HUES48 (cell line): ENCODE measurements around the gene HPS1.

ENCODE experiments used
- H3K27ac ChIP-seq: one replicate; pipeline ENCODE4 v1.7.0; 2013; ENCODE audit warnings: low read depth, low read length, inconsistent platforms
- H3K27me3 ChIP-seq: 2 replicates; pipeline ENCODE4 v1.6.1; 2013; ENCODE audit warnings: mild to moderate bottlenecking, low read length; ENCODE audit not compliant: control insufficient read depth, insufficient read depth
- H3K36me3 ChIP-seq: 2 replicates; pipeline ENCODE4 v1.6.1; 2013; ENCODE audit warnings: low read length; ENCODE audit not compliant: control insufficient read depth, insufficient read depth
- H3K4me1 ChIP-seq: 2 replicates; pipeline ENCODE4 v1.6.1; 2013; ENCODE audit warnings: mild to moderate bottlenecking, low read length; ENCODE audit not compliant: control insufficient read depth, insufficient read depth
- H3K4me3 ChIP-seq: 2 replicates; pipeline ENCODE4 v1.5.1; 2013; ENCODE audit warnings: mild to moderate bottlenecking, low read depth, low read length
- H3K9ac ChIP-seq: 2 replicates; pipeline ENCODE4 v1.6.1; 2013; ENCODE audit warnings: mild to moderate bottlenecking, low read depth, low read length, moderate library complexity
- H3K9me3 ChIP-seq: 2 replicates; pipeline ENCODE4 v1.6.1; 2013; ENCODE audit warnings: low read length; ENCODE audit not compliant: control insufficient read depth, insufficient read depth

Gene HPS1

GRCh38 chr10:98397089-98397600, 49.6 kb downstream of the HPS1 start:
- Histone ChIP-seq H3K9ac (no peak overlapping the region), H3K27ac (no peak overlapping the region), H3K9me3 (no peaks in the 10 kb centered on the region), H3K27me3 (no peaks in the 10 kb centered on the region), H3K4me1 (no peaks in the 10 kb centered on the region), H3K4me3 (no peak overlapping the region), H3K36me3 (no peaks in the 10 kb centered on the region)

GRCh38 chr10:98396096-98397063, 50.4 kb downstream of the HPS1 start:
- Histone ChIP-seq H3K4me3 (no peak overlapping the region), H3K9ac (no peak overlapping the region), H3K27ac (no peak overlapping the region), H3K4me1 (no peaks in the 10 kb centered on the region), H3K9me3 (no peaks in the 10 kb centered on the region), H3K36me3 (no peaks in the 10 kb centered on the region), H3K27me3 (no peaks in the 10 kb centered on the region)

DNA sequence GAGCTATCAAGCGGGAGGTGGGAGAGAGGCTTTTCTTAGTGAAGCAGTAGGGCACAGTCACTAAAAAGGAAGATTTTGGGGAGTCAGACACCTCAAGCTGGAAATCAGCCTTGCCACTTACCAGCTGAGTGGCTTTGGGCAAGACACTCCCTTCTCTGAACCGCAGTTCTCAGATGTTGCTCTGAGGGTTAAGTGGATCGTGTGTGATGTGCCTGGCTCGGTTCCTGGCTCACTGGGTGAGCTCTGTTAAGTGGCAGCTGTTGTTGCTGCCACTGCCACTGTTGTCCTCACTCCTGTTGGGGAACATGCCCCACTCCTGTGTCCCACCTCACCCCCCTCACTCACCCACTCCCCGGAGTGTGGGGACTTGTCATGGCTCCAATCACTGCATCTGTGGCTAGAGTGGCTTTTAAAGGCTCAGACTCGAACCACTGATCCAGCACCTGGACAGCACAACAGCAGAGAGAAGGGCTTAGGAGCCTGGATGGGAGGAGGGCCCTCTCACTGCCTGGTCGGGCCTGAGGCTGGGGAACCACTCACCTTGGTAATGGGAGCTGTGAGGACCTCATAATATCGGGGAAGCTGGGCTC, 51.8 kb downstream of the HPS1 start:
- Histone ChIP-seq H3K4me3 (no peak overlapping the region), H3K36me3 (no peaks in the 10 kb centered on the region), H3K9me3 (no peaks in the 10 kb centered on the region), H3K9ac (no peak overlapping the region), H3K27ac (no peak overlapping the region), H3K27me3 (no peaks in the 10 kb centered on the region), H3K4me1 (no peaks in the 10 kb centered on the region)

DNA sequence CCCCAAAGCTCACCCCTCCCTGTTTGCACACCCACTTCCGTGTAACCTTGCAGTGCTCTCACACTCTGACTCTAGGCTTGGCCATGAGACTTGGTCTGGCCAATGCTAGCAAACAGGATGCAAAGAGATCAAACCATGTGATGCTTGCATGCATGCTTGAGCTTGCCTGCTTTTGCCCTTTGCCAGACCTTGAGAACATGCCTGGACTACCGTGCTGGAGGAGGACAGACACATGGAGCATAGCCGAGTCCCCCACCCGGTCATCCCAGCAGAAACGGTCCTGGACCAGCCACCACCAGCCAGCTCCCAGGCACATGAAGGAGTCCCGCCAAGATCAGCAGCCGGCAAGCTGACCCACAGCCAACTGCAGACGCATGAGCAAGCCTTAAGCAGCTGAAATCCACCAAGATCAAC, 55.1 kb downstream of the HPS1 start:
- Histone ChIP-seq H3K4me1 (no peaks in the 10 kb centered on the region), H3K36me3 (no peaks in the 10 kb centered on the region), H3K9ac (no peak overlapping the region), H3K27ac (no peak overlapping the region), H3K9me3 (no peaks in the 10 kb centered on the region), H3K4me3 (no peak overlapping the region), H3K27me3 (no peaks in the 10 kb centered on the region)

GRCh38 chr10:98391065-98391464, 55.7 kb downstream of the HPS1 start:
- Histone ChIP-seq H3K9me3 (no peaks in the 10 kb centered on the region), H3K9ac (no peak overlapping the region), H3K36me3 (no peaks in the 10 kb centered on the region), H3K4me3 (no peak overlapping the region), H3K27me3 (no peaks in the 10 kb centered on the region), H3K27ac (no peak overlapping the region), H3K4me1 (no peaks in the 10 kb centered on the region)

DNA sequence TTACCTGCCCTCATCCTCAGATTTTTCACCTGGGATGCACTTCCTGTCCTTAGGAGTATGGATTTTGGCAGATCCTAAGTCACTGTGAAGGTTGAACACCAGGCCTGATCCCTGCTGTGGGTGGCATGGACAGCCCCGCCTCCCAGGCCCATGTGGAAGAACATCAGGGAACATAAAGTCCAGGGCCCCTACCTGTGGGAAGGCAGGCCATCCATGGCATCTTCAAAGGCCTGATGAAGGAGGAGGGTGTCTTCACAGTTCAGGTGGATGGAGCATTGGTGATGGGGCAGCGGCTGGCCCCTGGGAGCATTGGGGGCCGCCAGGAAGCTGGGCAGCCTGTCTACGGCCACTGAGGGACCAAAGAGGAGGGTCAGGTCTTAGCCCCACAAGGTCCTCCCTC, 56.3 kb downstream of the HPS1 start:
- H3K9ac ChIP-seq, result no peak overlapping the region
- H3K4me1 ChIP-seq, result no peaks in the 10 kb centered on the region
- H3K27me3 ChIP-seq, result no peaks in the 10 kb centered on the region
- H3K9me3 ChIP-seq, result no peaks in the 10 kb centered on the region
- H3K4me3 ChIP-seq, result no peak overlapping the region
- no peak overlapping the region for H3K27ac ChIP-seq
- H3K36me3 ChIP-seq, result no peaks in the 10 kb centered on the region

- no peaks in the 10 kb centered on the region for H3K36me3 ChIP-seq
- H3K4me3 ChIP-seq, result no peak overlapping the region
- no peaks in the 10 kb centered on the region for H3K4me1 ChIP-seq
- H3K27me3 ChIP-seq, result no peaks in the 10 kb centered on the region
- H3K9ac ChIP-seq, result no peak overlapping the region
- H3K9me3 ChIP-seq, result no peaks in the 10 kb centered on the region
- no peak overlapping the region for H3K27ac ChIP-seq
Observed at GRCh38 chr10:98389398-98389797, 57.3 kb downstream of the HPS1 start.

DNA sequence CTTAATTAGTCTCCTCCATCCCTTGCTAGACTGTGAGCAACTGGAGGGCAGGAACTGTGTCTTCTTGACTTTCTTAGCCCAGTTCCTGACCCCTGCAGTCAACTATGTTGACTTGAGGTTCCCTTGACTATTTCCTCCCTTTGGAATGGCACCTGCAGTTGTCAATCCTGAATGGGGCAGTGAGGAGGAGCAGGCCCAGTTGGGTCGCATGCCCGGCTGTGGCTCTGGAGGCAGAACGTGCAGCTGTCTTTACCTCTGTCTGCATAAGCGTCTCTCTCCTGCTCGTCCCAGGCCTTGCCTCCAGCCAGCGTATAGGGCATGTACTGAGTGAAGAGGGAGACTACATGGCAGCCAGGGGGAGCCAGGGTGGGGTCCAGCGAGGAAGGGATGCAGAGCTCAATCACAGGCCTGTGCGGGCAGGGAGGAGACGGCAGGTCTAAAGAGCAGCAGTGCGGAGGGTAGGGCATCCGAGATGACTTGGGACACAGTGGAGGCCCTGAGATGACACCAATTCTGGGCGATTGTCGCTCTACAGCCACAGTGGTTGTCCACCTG, 58.6 kb downstream of the HPS1 start:
- Histone ChIP-seq H3K9me3 (no peaks in the 10 kb centered on the region), H3K4me1 (no peaks in the 10 kb centered on the region), H3K27me3 (no peaks in the 10 kb centered on the region), H3K27ac (no peak overlapping the region), H3K9ac (no peak overlapping the region), H3K4me3 (no peak overlapping the region), H3K36me3 (no peaks in the 10 kb centered on the region)

- H3K36me3 ChIP-seq, result no peaks in the 10 kb centered on the region
- H3K4me3 ChIP-seq, result no peak overlapping the region
- H3K4me1 ChIP-seq, result peaks cover 7% of the 10 kb centered on the region
- H3K9ac ChIP-seq, result no peak overlapping the region
- no peaks in the 10 kb centered on the region for H3K27me3 ChIP-seq
- no peak overlapping the region for H3K27ac ChIP-seq
- no peaks in the 10 kb centered on the region for H3K9me3 ChIP-seq
Observed at GRCh38 chr10:98384531-98385133, 62.1 kb downstream of the HPS1 start.

- no peak overlapping the region for H3K27ac ChIP-seq
- no peaks in the 10 kb centered on the region for H3K27me3 ChIP-seq
- no peaks in the 10 kb centered on the region for H3K36me3 ChIP-seq
- H3K4me3 ChIP-seq, result no peak overlapping the region
- peaks cover 7% of the 10 kb centered on the region for H3K4me1 ChIP-seq
- no peak overlapping the region for H3K9ac ChIP-seq
- no peaks in the 10 kb centered on the region for H3K9me3 ChIP-seq
Observed at GRCh38 chr10:98383869-98384268, 62.9 kb downstream of the HPS1 start.
